K562 (cell line): ENCODE data around the gene TXNRD2. TPM values are rescaled to one million over a fixed set of nuclear protein-coding genes. Genes with fewer than 3 reads are reported as not detected.
A peak's percentile ranks its signal among the peaks of the same experiment; 100 is the strongest.

Experiments used
- CHD2 ChIP-seq: IDR thresholded peaks from 2 replicates; pipeline ENCODE4 v1.6.1; 2011; ENCODE audit warnings: low read depth, low read length
- CTBP1 ChIP-seq: fragments of 450-650 bp; IDR thresholded peaks from 2 replicates; pipeline ENCODE4 v1.6.1; 2016; ENCODE audit warnings: borderline replicate concordance
- HIVEP1 ChIP-seq: fragments of 250-450 bp; sonication (Bioruptor Pico); IDR thresholded peaks from 2 replicates; pipeline ENCODE4 v1.4.0; 2020; ENCODE audit warnings: mild to moderate bottlenecking
- JUNB ChIP-seq: fragments of 450-650 bp; formaldehyde crosslinking; conservative IDR thresholded peaks from 2 replicates; pipeline ENCODE4 v1.4.0; 2020; ENCODE audit warnings: mild to moderate bottlenecking
- MAZ ChIP-seq, 2 experiments: fragments of 450-650 bp in 1 of 2; sonication (generic) in 1 of 2; formaldehyde crosslinking; IDR thresholded peaks in 1 of 2; conservative IDR thresholded peaks in 1 of 2; 2 replicates each; pipeline versions ENCODE4 v1.4.0 to v1.5.0; 2020; ENCODE audit warnings: mild to moderate bottlenecking in 1 of 2, missing genetic modification reagents in 1 of 2
- MTF1 ChIP-seq: fragments of 250-450 bp; sonication (Bioruptor Pico); IDR thresholded peaks from 2 replicates; pipeline ENCODE4 v1.9.0; 2021; ENCODE audit warnings: moderate library complexity, mild to moderate bottlenecking, inconsistent platforms, borderline replicate concordance
- NCOA4 ChIP-seq: fragments of 450-650 bp; IDR thresholded peaks from 2 replicates; pipeline ENCODE4 v1.6.1; 2018; ENCODE audit warnings: mild to moderate bottlenecking; ENCODE audit not compliant: partially characterized antibody
- NFXL1 ChIP-seq: fragments of 450-650 bp; formaldehyde crosslinking; IDR thresholded peaks from 2 replicates; pipeline ENCODE4 v1.4.0; 2021; ENCODE audit warnings: mild to moderate bottlenecking
- POLR2AphosphoS5 ChIP-seq: IDR thresholded peaks from 2 replicates; pipeline ENCODE4 v1.6.1; 2011; ENCODE audit warnings: mild to moderate bottlenecking, low read depth, low read length, moderate library complexity; ENCODE audit not compliant: control insufficient read depth, insufficient read depth
- RHOXF2B ChIP-seq: fragments of 250-450 bp; sonication (Bioruptor Pico); conservative IDR thresholded peaks from 2 replicates; pipeline ENCODE4 v1.5.1; 2021
- SMAD2 ChIP-seq: fragments of 150-350 bp; IDR thresholded peaks from 2 replicates; pipeline ENCODE4 v1.6.1; 2014; ENCODE audit warnings: low read depth, mild to moderate bottlenecking, low read length
- ZNF41 ChIP-seq: fragments of 250-450 bp; sonication (Bioruptor Pico); conservative IDR thresholded peaks from 2 replicates; pipeline ENCODE4 v1.4.0; 2020; ENCODE audit warnings: mild to moderate bottlenecking
- polyA plus RNA-seq, 8 experiments: library from polyadenylated mRNA; depleted of rRNA in 4 of 8; stranded (reverse) in 5 of 8; unstranded in 3 of 8; fragments of >200 nt; fragmentation: Nextera tagmentation in 2 of 8; fragmentation: Illumina TruSeq in 1 of 8; extraction: Ambion mirVana in 2 of 8; extraction: Trizol in 1 of 8; gene quantifications; 2 replicates each; pipeline versions ENCODE4 v1.2.1 to v1.2.3, GENCODE V29; 2011 to 2014; ENCODE audit warnings: inconsistent platforms in 1 of 8, missing spikeins in 1 of 8
- total RNA-seq, 7 experiments: library from RNA; depleted of rRNA in 6 of 7; stranded (reverse); fragments of >200 nt in 6 of 7; fragmentation: Illumina TruSeq in 2 of 7; extraction: Trizol in 2 of 7; gene quantifications; 2 replicates each; pipeline versions ENCODE4 v1.2.1 to v1.2.3, GENCODE V29; 2011 to 2021; ENCODE audit warnings: low replicate concordance in 1 of 7
- TF ChIP-seq, protein P1 (sequence below): fragments of 250-450 bp; sonication (Bioruptor Pico); IDR thresholded peaks from 2 replicates; pipeline ENCODE4 v1.8.0; 2022; ENCODE audit warnings: moderate library complexity, mild to moderate bottlenecking, inconsistent platforms
- TF ChIP-seq, protein P2 (sequence below): fragments of 450-650 bp; IDR thresholded peaks from 2 replicates; pipeline ENCODE4 v1.6.1; 2016; ENCODE audit warnings: missing biosample characterization, missing genetic modification characterization
- TF ChIP-seq, protein P3 (sequence below), 2 experiments: fragments of 450-650 bp in 1 of 2; sonication (generic) in 1 of 2; formaldehyde crosslinking in 1 of 2; IDR thresholded peaks; 2 replicates each; pipeline versions ENCODE4 v1.7.1 to v1.9.0; 2016 to 2022; ENCODE audit warnings: inconsistent platforms in 1 of 2, mild to moderate bottlenecking in 1 of 2, missing genetic modification reagents in 1 of 2

TXNRD2 gene
- total and polyA plus RNA-seq, 9 of the 15 experiments (the other 6 are each of a cell fraction or from before 2014, with no cell fraction given), result 3.3 to 80.2 (median 49.4) TPM

DNA sequence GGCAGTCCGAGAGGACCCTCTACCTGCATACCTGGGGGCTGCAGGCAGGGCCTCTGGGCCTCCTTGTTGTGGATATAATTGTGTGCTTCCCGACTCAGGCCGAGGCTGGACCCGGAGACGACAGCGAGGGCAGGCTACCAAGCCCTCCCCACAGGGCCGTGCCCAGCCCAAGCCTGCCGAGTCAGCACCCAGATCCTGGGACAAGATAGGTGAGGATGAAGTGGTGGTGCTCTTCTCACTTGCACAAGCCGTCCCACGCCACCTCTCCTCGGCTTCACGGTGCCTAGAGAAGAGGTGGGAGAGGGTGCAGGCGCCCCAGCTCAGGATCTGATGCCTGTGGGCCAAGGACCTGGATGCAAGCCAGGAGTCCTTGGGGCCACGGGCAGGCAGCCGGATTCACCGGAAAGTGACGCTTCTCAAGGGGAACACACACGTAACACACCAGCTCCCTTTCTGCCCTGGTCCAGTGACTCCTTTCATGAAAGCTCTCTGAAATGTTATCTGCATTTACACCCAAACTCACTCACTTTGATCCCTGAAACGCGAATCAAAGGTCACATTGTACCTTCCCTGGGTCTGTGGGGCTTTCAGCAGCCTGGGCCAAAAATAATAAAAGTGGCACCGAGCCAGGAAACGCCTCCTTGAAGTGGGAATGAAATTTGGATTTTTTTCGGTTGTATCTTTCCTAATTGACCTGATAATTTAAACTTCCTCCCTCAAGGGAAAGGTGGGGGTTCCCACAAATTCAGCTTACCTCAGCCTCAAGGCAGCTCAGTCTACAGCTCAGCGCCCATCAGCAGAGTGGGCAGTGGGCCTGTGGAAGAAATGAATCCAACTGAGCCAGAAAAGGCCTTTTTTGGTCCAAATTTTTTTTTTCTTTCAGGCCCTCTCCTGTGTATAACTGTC is 85.9 kb downstream of the TXNRD2 start (continued):
- TF ChIP-seq, protein P1, sequence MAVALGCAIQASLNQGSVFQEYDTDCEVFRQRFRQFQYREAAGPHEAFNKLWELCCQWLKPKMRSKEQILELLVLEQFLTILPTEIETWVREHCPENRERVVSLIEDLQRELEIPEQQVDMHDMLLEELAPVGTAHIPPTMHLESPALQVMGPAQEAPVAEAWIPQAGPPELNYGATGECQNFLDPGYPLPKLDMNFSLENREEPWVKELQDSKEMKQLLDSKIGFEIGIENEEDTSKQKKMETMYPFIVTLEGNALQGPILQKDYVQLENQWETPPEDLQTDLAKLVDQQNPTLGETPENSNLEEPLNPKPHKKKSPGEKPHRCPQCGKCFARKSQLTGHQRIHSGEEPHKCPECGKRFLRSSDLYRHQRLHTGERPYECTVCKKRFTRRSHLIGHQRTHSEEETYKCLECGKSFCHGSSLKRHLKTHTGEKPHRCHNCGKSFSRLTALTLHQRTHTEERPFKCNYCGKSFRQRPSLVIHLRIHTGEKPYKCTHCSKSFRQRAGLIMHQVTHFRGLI, result 0 out of 2 replicates have a peak, but pooled peaks have one; percentile 60
- TF ChIP-seq JUNB (CRISPR knock-in tag), result no peak; the same call in 1 of the 2 replicates
- TF ChIP-seq, protein P2, sequence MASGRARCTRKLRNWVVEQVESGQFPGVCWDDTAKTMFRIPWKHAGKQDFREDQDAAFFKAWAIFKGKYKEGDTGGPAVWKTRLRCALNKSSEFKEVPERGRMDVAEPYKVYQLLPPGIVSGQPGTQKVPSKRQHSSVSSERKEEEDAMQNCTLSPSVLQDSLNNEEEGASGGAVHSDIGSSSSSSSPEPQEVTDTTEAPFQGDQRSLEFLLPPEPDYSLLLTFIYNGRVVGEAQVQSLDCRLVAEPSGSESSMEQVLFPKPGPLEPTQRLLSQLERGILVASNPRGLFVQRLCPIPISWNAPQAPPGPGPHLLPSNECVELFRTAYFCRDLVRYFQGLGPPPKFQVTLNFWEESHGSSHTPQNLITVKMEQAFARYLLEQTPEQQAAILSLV, result peak; percentile 6; the same call in 1 of the 2 replicates
- TF ChIP-seq ZNF41, result no peak; the same call in 1 of the 2 replicates
- TF ChIP-seq CTBP1, result no peak
- TF ChIP-seq MTF1 (CRISPR knock-in tag), result no peak; the same call in 1 of the 2 replicates
- no peak for TF ChIP-seq HIVEP1
- no peak for TF ChIP-seq SMAD2
- 0 out of 2 replicates have a peak, but pooled peaks have one; percentile 13 for TF ChIP-seq CHD2
- no peak for TF ChIP-seq NCOA4
- TF ChIP-seq, protein P3, sequence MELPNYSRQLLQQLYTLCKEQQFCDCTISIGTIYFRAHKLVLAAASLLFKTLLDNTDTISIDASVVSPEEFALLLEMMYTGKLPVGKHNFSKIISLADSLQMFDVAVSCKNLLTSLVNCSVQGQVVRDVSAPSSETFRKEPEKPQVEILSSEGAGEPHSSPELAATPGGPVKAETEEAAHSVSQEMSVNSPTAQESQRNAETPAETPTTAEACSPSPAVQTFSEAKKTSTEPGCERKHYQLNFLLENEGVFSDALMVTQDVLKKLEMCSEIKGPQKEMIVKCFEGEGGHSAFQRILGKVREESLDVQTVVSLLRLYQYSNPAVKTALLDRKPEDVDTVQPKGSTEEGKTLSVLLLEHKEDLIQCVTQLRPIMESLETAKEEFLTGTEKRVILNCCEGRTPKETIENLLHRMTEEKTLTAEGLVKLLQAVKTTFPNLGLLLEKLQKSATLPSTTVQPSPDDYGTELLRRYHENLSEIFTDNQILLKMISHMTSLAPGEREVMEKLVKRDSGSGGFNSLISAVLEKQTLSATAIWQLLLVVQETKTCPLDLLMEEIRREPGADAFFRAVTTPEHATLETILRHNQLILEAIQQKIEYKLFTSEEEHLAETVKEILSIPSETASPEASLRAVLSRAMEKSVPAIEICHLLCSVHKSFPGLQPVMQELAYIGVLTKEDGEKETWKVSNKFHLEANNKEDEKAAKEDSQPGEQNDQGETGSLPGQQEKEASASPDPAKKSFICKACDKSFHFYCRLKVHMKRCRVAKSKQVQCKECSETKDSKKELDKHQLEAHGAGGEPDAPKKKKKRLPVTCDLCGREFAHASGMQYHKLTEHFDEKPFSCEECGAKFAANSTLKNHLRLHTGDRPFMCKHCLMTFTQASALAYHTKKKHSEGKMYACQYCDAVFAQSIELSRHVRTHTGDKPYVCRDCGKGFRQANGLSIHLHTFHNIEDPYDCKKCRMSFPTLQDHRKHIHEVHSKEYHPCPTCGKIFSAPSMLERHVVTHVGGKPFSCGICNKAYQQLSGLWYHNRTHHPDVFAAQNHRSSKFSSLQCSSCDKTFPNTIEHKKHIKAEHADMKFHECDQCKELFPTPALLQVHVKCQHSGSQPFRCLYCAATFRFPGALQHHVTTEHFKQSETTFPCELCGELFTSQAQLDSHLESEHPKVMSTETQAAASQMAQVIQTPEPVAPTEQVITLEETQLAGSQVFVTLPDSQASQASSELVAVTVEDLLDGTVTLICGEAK (IDR thresholded peaks at IDR 0.05), result no peak
- TF ChIP-seq, protein P3 (CRISPR knock-in tag; IDR thresholded peaks at IDR 0.05), result no peak
- peak in 1 of 2 experiments; percentile 65; a peak in 1 of 4 replicates for TF ChIP-seq MAZ (CRISPR knock-in tag; conservative IDR thresholded peaks at IDR 0.05 in 1 of 2, IDR thresholded peaks at IDR 0.05 in 1 of 2)
- peak; percentile 16; the same call in 1 of the 2 replicates for TF ChIP-seq RHOXF2B
- peak; percentile 22; the same call in 1 of the 2 replicates for TF ChIP-seq NFXL1 (CRISPR knock-in tag)
- TF ChIP-seq POLR2AphosphoS5, result no peak
